ENCODE results near the gene MCEE.
"Not testable (repeated sequence)": the region's sequence is repeated elsewhere in the genome, so short reads cannot be mapped to it uniquely, and the experiment has no call there.

MCEE gene

GRCh38 chr2:71130152-71130904 is at the start of gene MCEE, which contains the start of gene MPHOSPH10:
Gene MCEE (minus strand): TSS chr2:71130229. CDS start chr2:71130219, 10 bp downstream.
Gene MPHOSPH10 (plus strand): TSS chr2:71130634. CDS start chr2:71130666, 32 bp downstream.
- ChIA-PET CTCF (interaction anchor here (1.0 to 4.5 kb wide), 3 partner anchors 14 to 59 kb away, joined by 4 to 20 read pairs (median 9); no protein-coding TSS in a partner anchor), POLR2A (interaction anchor here (0.6 to 1.8 kb wide), 3 partner anchors 15 to 62 kb away, joined by 3 to 9 read pairs (median 9); partner anchors contain the start of gene NAGK)
- no peak for TF ChIP-seq CTCF (IDR thresholded peaks at IDR 0.05; ENCODE audit: control extremely low read depth, extremely low read depth, low read depth, missing control alignments)

GRCh38 chr2:71178836-71179235 is 48.8 kb upstream of the MCEE start:
- CTCF ChIA-PET; POLR2A ChIA-PET; DNase-seq (ENCODE audit: extremely low spot score): not testable (repeated sequence)

More at GRCh38 chr2:71130152-71130904, at the start of gene MCEE, which contains the start of gene MPHOSPH10:
- peak; percentile 93 for DNase-seq (ENCODE audit: extremely low spot score)

DNA sequence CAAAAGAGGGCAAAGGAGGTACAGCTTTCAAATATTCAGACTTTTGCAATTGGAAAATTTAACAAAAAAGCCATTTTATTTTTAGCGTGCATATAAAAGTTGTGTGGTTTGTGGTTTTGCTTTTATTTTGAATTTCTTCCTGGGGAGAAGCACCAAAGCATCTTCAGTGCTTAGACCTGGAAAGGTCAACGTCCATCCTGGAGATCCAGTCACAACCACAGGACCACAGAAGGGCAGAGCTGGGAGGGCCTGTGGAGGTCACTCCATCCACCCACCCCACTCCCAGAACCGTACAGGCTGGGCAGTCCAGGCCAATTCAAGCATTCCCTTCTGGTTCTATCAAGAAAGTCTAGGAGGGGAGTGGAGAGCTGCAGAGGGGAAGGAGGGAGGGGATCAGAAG is 44.2 kb upstream of the MCEE start:
- CTCF ChIA-PET: no interaction called here
- no peak for DNase-seq (ENCODE audit: extremely low spot score)
- POLR2A ChIA-PET: no interaction called here
- no peak for TF ChIP-seq CTCF (IDR thresholded peaks at IDR 0.05; ENCODE audit: control extremely low read depth, extremely low read depth, low read depth, missing control alignments)

GRCh38 chr2:71173096-71173495 is 43.1 kb upstream of the MCEE start:
- ChIA-PET CTCF (no interaction called here), POLR2A (no interaction called here)
- TF ChIP-seq CTCF (IDR thresholded peaks at IDR 0.05; ENCODE audit: control extremely low read depth, extremely low read depth, low read depth, missing control alignments): no peak
- DNase-seq (ENCODE audit: extremely low spot score): no peak

DNA sequence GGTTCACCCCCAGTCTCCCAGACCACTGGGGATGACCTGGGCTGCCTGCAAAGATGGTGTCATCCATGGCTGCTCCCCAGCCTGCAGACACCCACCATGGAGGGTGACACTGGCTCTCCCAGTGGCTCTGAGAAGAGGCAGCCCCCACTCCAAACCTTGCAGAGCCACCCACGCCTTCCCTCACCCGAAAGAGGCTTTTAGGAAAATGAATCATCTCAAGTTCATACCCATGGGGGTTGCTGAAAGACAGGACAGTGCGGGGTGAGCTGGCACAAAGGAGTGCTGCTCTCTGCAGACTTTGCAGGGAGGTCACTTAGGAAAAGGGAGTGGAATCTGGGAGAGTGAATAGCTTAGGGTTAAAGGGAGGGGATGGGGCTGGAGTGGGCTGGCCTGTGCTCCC is 36.8 kb upstream of the MCEE start:
- POLR2A ChIA-PET: no interaction called here
- no peak for TF ChIP-seq CTCF (IDR thresholded peaks at IDR 0.05; ENCODE audit: control extremely low read depth, extremely low read depth, low read depth, missing control alignments)

GRCh38 chr2:71157124-71157793 is 27.2 kb upstream of the MCEE start:
- TF ChIP-seq CTCF (IDR thresholded peaks at IDR 0.05; ENCODE audit: control extremely low read depth, extremely low read depth, low read depth, missing control alignments): peak; percentile 63
- CTCF ChIA-PET: interaction anchor here (1.0 to 6.6 kb wide), 14 partner anchors 9 to 353 kb away, joined by 3 to 53 read pairs (median 6); partner anchors contain the start of gene NAGK
- POLR2A ChIA-PET: no interaction called here
- DNase-seq (ENCODE audit: extremely low spot score): peak; percentile 63

More for the DNA sequence above, 36.8 kb upstream of the MCEE start:
- no peak for DNase-seq (ENCODE audit: extremely low spot score)
- CTCF ChIA-PET: no interaction called here

- no peak for TF ChIP-seq CTCF (IDR thresholded peaks at IDR 0.05; ENCODE audit: control extremely low read depth, extremely low read depth, low read depth, missing control alignments)
- DNase-seq (ENCODE audit: extremely low spot score): no peak
- ChIA-PET POLR2A (no interaction called here), CTCF (interaction anchor here (0.7 to 6.6 kb wide), 19 partner anchors 8 to 361 kb away, joined by 3 to 53 read pairs (median 6); partner anchors contain the start of gene NAGK)
Observed at GRCh38 chr2:71156573-71156972, 26.5 kb upstream of the MCEE start.

All from GM10248 (cell line).